ENCODE data around the gene POPDC3. TPM values are rescaled to one million over a fixed set of nuclear protein-coding genes. Genes with fewer than 3 reads are reported as not detected.

POPDC3 gene
- total RNA-seq, 1 donor from 2014 or later = 52.2 TPM

DNA sequence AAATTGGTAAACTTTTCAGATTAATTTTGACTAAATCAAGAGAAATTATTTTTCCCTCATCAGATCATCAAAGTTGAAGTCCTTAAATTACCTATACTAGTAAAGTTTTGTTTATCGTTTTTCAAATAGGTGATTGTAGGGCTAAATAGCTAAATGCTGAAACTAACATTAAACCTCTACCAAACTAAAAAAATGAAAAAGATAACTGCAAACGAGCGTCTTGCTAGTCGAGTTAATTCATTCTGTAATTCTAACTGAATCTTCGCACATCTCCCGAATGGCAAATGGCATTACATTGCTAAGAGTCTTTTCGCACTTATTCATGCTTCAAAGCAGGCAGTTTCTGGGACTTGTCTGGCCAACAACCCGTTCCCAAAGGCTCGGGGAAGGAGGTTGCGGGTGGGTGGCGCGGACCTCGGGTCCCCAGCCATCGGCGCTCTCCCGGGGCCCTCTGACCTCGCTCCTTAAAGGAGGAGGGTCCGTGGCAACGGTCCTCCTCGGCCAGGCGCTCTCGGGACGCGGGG, 43.8 kb downstream of the POPDC3 start:
- H3K9me3 ChIP-seq (ENCODE audit: control insufficient read depth in 3 of 3, low read length in 3 of 3) = no peaks in the 10 kb centered on the region
- peak overlapping the region; percentile 95 for H3K27ac ChIP-seq (ENCODE audit: low read depth, low read length)
- H3K36me3 ChIP-seq (ENCODE audit: control insufficient read depth in 3 of 3, insufficient read depth in 3 of 3, low read length in 3 of 3) = peaks cover 0 to 9% (median 7%) of the 10 kb centered on the region in 3 donors
- peaks cover 2 to 12% (median 8%) of the 10 kb centered on the region in 3 donors for H3K4me1 ChIP-seq (ENCODE audit: control insufficient read depth in 3 of 3, insufficient read depth in 3 of 3, low read length in 3 of 3)
- peak overlapping the region; percentile 79 to 97 (median 94) for H3K9ac ChIP-seq (ENCODE audit: low read depth in 1 of 3, low read length in 3 of 3)
- peak overlapping the region; percentile 69 to 87 (median 81) for H3K4me3 ChIP-seq (ENCODE audit: low read length in 3 of 3)
- H3K27me3 ChIP-seq (ENCODE audit: control insufficient read depth in 3 of 3, insufficient read depth in 3 of 3, low read length in 3 of 3) = no peaks in the 10 kb centered on the region

GRCh38 chr6:105135056-105135455, 44.8 kb downstream of the POPDC3 start:
- H3K27me3 ChIP-seq (ENCODE audit: control insufficient read depth in 3 of 3, insufficient read depth in 3 of 3, low read length in 3 of 3) = no peaks in the 10 kb centered on the region
- no peaks in the 10 kb centered on the region for H3K9me3 ChIP-seq (ENCODE audit: control insufficient read depth in 3 of 3, low read length in 3 of 3)
- H3K4me1 ChIP-seq (ENCODE audit: control insufficient read depth in 3 of 3, insufficient read depth in 3 of 3, low read length in 3 of 3) = peaks cover 2 to 12% (median 8%) of the 10 kb centered on the region in 3 donors
- H3K4me3 ChIP-seq (ENCODE audit: low read length in 3 of 3) = peak overlapping the region; percentile 69 to 87 (median 81)
- peaks cover 0 to 7% (median 5%) of the 10 kb centered on the region in 3 donors for H3K36me3 ChIP-seq (ENCODE audit: control insufficient read depth in 3 of 3, insufficient read depth in 3 of 3, low read length in 3 of 3)
- peak overlapping the region; percentile 95 for H3K27ac ChIP-seq (ENCODE audit: low read depth, low read length)
- H3K9ac ChIP-seq (ENCODE audit: low read depth in 1 of 3, low read length in 3 of 3) = peak overlapping the region; percentile 73 to 97 (median 94)

GRCh38 chr6:105122717-105123116, 57.1 kb downstream of the POPDC3 start:
- peaks cover 0 to 6% (median 0%) of the 10 kb centered on the region in 3 donors for H3K4me1 ChIP-seq (ENCODE audit: control insufficient read depth in 3 of 3, insufficient read depth in 3 of 3, low read length in 3 of 3)
- H3K36me3 ChIP-seq (ENCODE audit: control insufficient read depth in 3 of 3, insufficient read depth in 3 of 3, low read length in 3 of 3) = peaks cover 10 to 36% (median 18%) of the 10 kb centered on the region in 3 donors
- no peak overlapping the region for H3K27ac ChIP-seq (ENCODE audit: low read depth, low read length)

GRCh38 chr6:105121981-105122380, 57.8 kb downstream of the POPDC3 start:
- Histone ChIP-seq H3K9ac (ENCODE audit: low read depth in 1 of 3, low read length in 3 of 3) (no peak overlapping the region), H3K36me3 (ENCODE audit: control insufficient read depth in 3 of 3, insufficient read depth in 3 of 3, low read length in 3 of 3) (peaks cover 17 to 41% (median 25%) of the 10 kb centered on the region in 3 donors), H3K27ac (ENCODE audit: low read depth, low read length) (no peak overlapping the region), H3K4me3 (ENCODE audit: low read length in 3 of 3) (no peak overlapping the region), H3K27me3 (ENCODE audit: control insufficient read depth in 3 of 3, insufficient read depth in 3 of 3, low read length in 3 of 3) (no peaks in the 10 kb centered on the region), H3K9me3 (ENCODE audit: control insufficient read depth in 3 of 3, low read length in 3 of 3) (no peaks in the 10 kb centered on the region), H3K4me1 (ENCODE audit: control insufficient read depth in 3 of 3, insufficient read depth in 3 of 3, low read length in 3 of 3) (peaks cover 0 to 8% (median 0%) of the 10 kb centered on the region in 3 donors)

More at GRCh38 chr6:105122717-105123116, 57.1 kb downstream of the POPDC3 start:
- no peaks in the 10 kb centered on the region for H3K9me3 ChIP-seq (ENCODE audit: control insufficient read depth in 3 of 3, low read length in 3 of 3)
- H3K9ac ChIP-seq (ENCODE audit: low read depth in 1 of 3, low read length in 3 of 3) = no peak overlapping the region
- no peak overlapping the region for H3K4me3 ChIP-seq (ENCODE audit: low read length in 3 of 3)
- H3K27me3 ChIP-seq (ENCODE audit: control insufficient read depth in 3 of 3, insufficient read depth in 3 of 3, low read length in 3 of 3) = no peaks in the 10 kb centered on the region

GRCh38 chr6:105120570-105120969, 59.2 kb downstream of the POPDC3 start:
- H3K9me3 ChIP-seq (ENCODE audit: control insufficient read depth in 3 of 3, low read length in 3 of 3) = no peaks in the 10 kb centered on the region
- no peaks in the 10 kb centered on the region for H3K27me3 ChIP-seq (ENCODE audit: control insufficient read depth in 3 of 3, insufficient read depth in 3 of 3, low read length in 3 of 3)
- H3K27ac ChIP-seq (ENCODE audit: low read depth, low read length) = no peak overlapping the region
- no peak overlapping the region for H3K4me3 ChIP-seq (ENCODE audit: low read length in 3 of 3)
- H3K9ac ChIP-seq (ENCODE audit: low read depth in 1 of 3, low read length in 3 of 3) = no peak overlapping the region
- H3K36me3 ChIP-seq (ENCODE audit: control insufficient read depth in 3 of 3, insufficient read depth in 3 of 3, low read length in 3 of 3) = peaks cover 21 to 43% (median 33%) of the 10 kb centered on the region in 3 donors
- peaks cover 0 to 8% (median 0%) of the 10 kb centered on the region in 3 donors for H3K4me1 ChIP-seq (ENCODE audit: control insufficient read depth in 3 of 3, insufficient read depth in 3 of 3, low read length in 3 of 3)

GRCh38 chr6:105116150-105116549, 63.7 kb downstream of the POPDC3 start:
- Histone ChIP-seq H3K9me3 (ENCODE audit: control insufficient read depth in 3 of 3, low read length in 3 of 3) (no peaks in the 10 kb centered on the region), H3K4me1 (ENCODE audit: control insufficient read depth in 3 of 3, insufficient read depth in 3 of 3, low read length in 3 of 3) (peaks cover 0 to 15% (median 4%) of the 10 kb centered on the region in 3 donors), H3K4me3 (ENCODE audit: low read length in 3 of 3) (no peak overlapping the region), H3K27ac (ENCODE audit: low read depth, low read length) (no peak overlapping the region), H3K27me3 (ENCODE audit: control insufficient read depth in 3 of 3, insufficient read depth in 3 of 3, low read length in 3 of 3) (no peaks in the 10 kb centered on the region), H3K36me3 (ENCODE audit: control insufficient read depth in 3 of 3, insufficient read depth in 3 of 3, low read length in 3 of 3) (peaks cover 17 to 50% (median 24%) of the 10 kb centered on the region in 3 donors), H3K9ac (ENCODE audit: low read depth in 1 of 3, low read length in 3 of 3) (no peak overlapping the region)

- Histone ChIP-seq H3K36me3 (ENCODE audit: control insufficient read depth in 3 of 3, insufficient read depth in 3 of 3, low read length in 3 of 3) (peaks cover 17 to 42% (median 25%) of the 10 kb centered on the region in 3 donors), H3K4me3 (ENCODE audit: low read length in 3 of 3) (no peak overlapping the region), H3K9me3 (ENCODE audit: control insufficient read depth in 3 of 3, low read length in 3 of 3) (no peaks in the 10 kb centered on the region), H3K27me3 (ENCODE audit: control insufficient read depth in 3 of 3, insufficient read depth in 3 of 3, low read length in 3 of 3) (no peaks in the 10 kb centered on the region), H3K27ac (ENCODE audit: low read depth, low read length) (no peak overlapping the region), H3K4me1 (ENCODE audit: control insufficient read depth in 3 of 3, insufficient read depth in 3 of 3, low read length in 3 of 3) (peaks cover 4 to 23% (median 5%) of the 10 kb centered on the region in 3 donors), H3K9ac (ENCODE audit: low read depth in 1 of 3, low read length in 3 of 3) (no peak overlapping the region)
These were observed 66.4 kb downstream of the POPDC3 start for GRCh38 chr6:105113422-105113821.

- H3K9me3 ChIP-seq (ENCODE audit: control insufficient read depth in 3 of 3, low read length in 3 of 3) = no peaks in the 10 kb centered on the region
- no peak overlapping the region for H3K4me3 ChIP-seq (ENCODE audit: low read length in 3 of 3)
- peaks cover 18 to 41% (median 20%) of the 10 kb centered on the region in 3 donors for H3K36me3 ChIP-seq (ENCODE audit: control insufficient read depth in 3 of 3, insufficient read depth in 3 of 3, low read length in 3 of 3)
- H3K9ac ChIP-seq (ENCODE audit: low read depth in 1 of 3, low read length in 3 of 3) = no peak overlapping the region
- H3K4me1 ChIP-seq (ENCODE audit: control insufficient read depth in 3 of 3, insufficient read depth in 3 of 3, low read length in 3 of 3) = peaks cover 4 to 22% (median 5%) of the 10 kb centered on the region in 3 donors
- no peaks in the 10 kb centered on the region for H3K27me3 ChIP-seq (ENCODE audit: control insufficient read depth in 3 of 3, insufficient read depth in 3 of 3, low read length in 3 of 3)
- H3K27ac ChIP-seq (ENCODE audit: low read depth, low read length) = no peak overlapping the region
These were observed 67.2 kb downstream of the POPDC3 start for GRCh38 chr6:105112577-105112976.

GRCh38 chr6:105111871-105112270, 67.9 kb downstream of the POPDC3 start:
- peaks cover 13 to 35% (median 14%) of the 10 kb centered on the region in 3 donors for H3K36me3 ChIP-seq (ENCODE audit: control insufficient read depth in 3 of 3, insufficient read depth in 3 of 3, low read length in 3 of 3)
- H3K4me3 ChIP-seq (ENCODE audit: low read length in 3 of 3) = no peak overlapping the region

GRCh38 chr6:105111105-105111504, 68.7 kb downstream of the POPDC3 start:
- H3K9me3 ChIP-seq (ENCODE audit: control insufficient read depth in 3 of 3, low read length in 3 of 3) = no peaks in the 10 kb centered on the region
- no peak overlapping the region for H3K4me3 ChIP-seq (ENCODE audit: low read length in 3 of 3)
- no peaks in the 10 kb centered on the region for H3K27me3 ChIP-seq (ENCODE audit: control insufficient read depth in 3 of 3, insufficient read depth in 3 of 3, low read length in 3 of 3)
- peaks cover 8 to 35% (median 13%) of the 10 kb centered on the region in 3 donors for H3K36me3 ChIP-seq (ENCODE audit: control insufficient read depth in 3 of 3, insufficient read depth in 3 of 3, low read length in 3 of 3)
- no peak overlapping the region for H3K27ac ChIP-seq (ENCODE audit: low read depth, low read length)
- no peak overlapping the region for H3K9ac ChIP-seq (ENCODE audit: low read depth in 1 of 3, low read length in 3 of 3)
- H3K4me1 ChIP-seq (ENCODE audit: control insufficient read depth in 3 of 3, insufficient read depth in 3 of 3, low read length in 3 of 3) = peaks cover 5 to 25% (median 7%) of the 10 kb centered on the region in 3 donors

More at GRCh38 chr6:105111871-105112270, 67.9 kb downstream of the POPDC3 start:
- no peaks in the 10 kb centered on the region for H3K27me3 ChIP-seq (ENCODE audit: control insufficient read depth in 3 of 3, insufficient read depth in 3 of 3, low read length in 3 of 3)
- H3K9ac ChIP-seq (ENCODE audit: low read depth in 1 of 3, low read length in 3 of 3) = no peak overlapping the region
- H3K9me3 ChIP-seq (ENCODE audit: control insufficient read depth in 3 of 3, low read length in 3 of 3) = no peaks in the 10 kb centered on the region
- H3K4me1 ChIP-seq (ENCODE audit: control insufficient read depth in 3 of 3, insufficient read depth in 3 of 3, low read length in 3 of 3) = peaks cover 4 to 21% (median 5%) of the 10 kb centered on the region in 3 donors
- H3K27ac ChIP-seq (ENCODE audit: low read depth, low read length) = no peak overlapping the region
